Measurements from ENCODE around the gene RAB29.

GRCh38 chr1:205803986-205804385, 28.7 kb upstream of the RAB29 start:
- TF ChIP-seq CTCF (IDR thresholded peaks at IDR 0.05) (no peak), ZFX (IDR thresholded peaks at IDR 0.05; ENCODE audit: borderline replicate concordance) (no peak)

All from 22Rv1 (cell line).